Esophagus muscularis mucosa (tissue), 4 donors: ENCODE data around the gene ABCB8.
"Not testable (repeated sequence)": the region's sequence is repeated elsewhere in the genome, so short reads cannot be mapped to it uniquely, and the experiment has no call there.

Experiments
- EP300 ChIP-seq: sonication (generic); formaldehyde crosslinking; IDR thresholded peaks from one replicate; pipeline ENCODE4 v1.6.1; 2017; ENCODE audit warnings: antibody characterized with exemption
- POLR2A ChIP-seq: fragments of 450-650 bp; IDR thresholded peaks from one replicate; pipeline ENCODE4 v1.6.1; 2017; ENCODE audit warnings: antibody characterized with exemption, moderate library complexity, mild to moderate bottlenecking, low read depth
- POLR2AphosphoS5 ChIP-seq, 2 donors: sonication (generic); formaldehyde crosslinking; IDR thresholded peaks; one replicate each; pipeline ENCODE4 v1.6.1; 2017; ENCODE audit warnings: antibody characterized with exemption in 2 of 2
- TF ChIP-seq, protein P1 (sequence below), 3 experiments: fragments of 200-600 bp in 2 of 3; fragments of 450-650 bp in 1 of 3; sonication (generic) in 2 of 3; IDR thresholded peaks; one replicate each; pipeline ENCODE4 v1.5.1; 2017 to 2019; ENCODE audit warnings: antibody characterized with exemption in 3 of 3, mild to moderate bottlenecking in 2 of 3, moderate library complexity in 1 of 3

- not testable (repeated sequence) for TF ChIP-seq POLR2A; POLR2AphosphoS5 (IDR thresholded peaks at IDR 0.05); EP300
- TF ChIP-seq, protein P1, sequence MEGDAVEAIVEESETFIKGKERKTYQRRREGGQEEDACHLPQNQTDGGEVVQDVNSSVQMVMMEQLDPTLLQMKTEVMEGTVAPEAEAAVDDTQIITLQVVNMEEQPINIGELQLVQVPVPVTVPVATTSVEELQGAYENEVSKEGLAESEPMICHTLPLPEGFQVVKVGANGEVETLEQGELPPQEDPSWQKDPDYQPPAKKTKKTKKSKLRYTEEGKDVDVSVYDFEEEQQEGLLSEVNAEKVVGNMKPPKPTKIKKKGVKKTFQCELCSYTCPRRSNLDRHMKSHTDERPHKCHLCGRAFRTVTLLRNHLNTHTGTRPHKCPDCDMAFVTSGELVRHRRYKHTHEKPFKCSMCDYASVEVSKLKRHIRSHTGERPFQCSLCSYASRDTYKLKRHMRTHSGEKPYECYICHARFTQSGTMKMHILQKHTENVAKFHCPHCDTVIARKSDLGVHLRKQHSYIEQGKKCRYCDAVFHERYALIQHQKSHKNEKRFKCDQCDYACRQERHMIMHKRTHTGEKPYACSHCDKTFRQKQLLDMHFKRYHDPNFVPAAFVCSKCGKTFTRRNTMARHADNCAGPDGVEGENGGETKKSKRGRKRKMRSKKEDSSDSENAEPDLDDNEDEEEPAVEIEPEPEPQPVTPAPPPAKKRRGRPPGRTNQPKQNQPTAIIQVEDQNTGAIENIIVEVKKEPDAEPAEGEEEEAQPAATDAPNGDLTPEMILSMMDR (IDR thresholded peaks at IDR 0.05), result not testable (repeated sequence)
Observed at GRCh38 chr7:151026771-151027727, 1.2 kb upstream of the ABCB8 start.
